WTC11 (cell line): Measurements from ENCODE around the gene COL5A3. TPM values are rescaled to one million over a fixed set of nuclear protein-coding genes. Genes with fewer than 3 reads are reported as not detected.

Experiments
- ATAC-seq: fragments of 200-7000 bp; cut with Tn5 transposase; 2 replicates; pipeline ENCODE4 v1.10.0; 2021; ENCODE audit warnings: mild to moderate bottlenecking, moderate library complexity
- CTCF ChIA-PET: fragments of 300-600 bp; sonication (Branson Sonifier 250); formaldehyde crosslinking; loops from one replicate; lab custom pipeline; 2021; ENCODE audit warnings: antibody characterized with exemption; lab: Charles Lee
- POLR2A ChIA-PET: fragments of 350-600 bp; sonication (Branson Sonifier 250); formaldehyde crosslinking; loops from one replicate; lab custom pipeline; 2021; ENCODE audit warnings: antibody characterized with exemption; lab: Charles Lee
- DNase-seq: peaks from one replicate; pipeline ENCODE4 v3.0.0; 2021; ENCODE audit warnings: low spot score
- H3K27ac Mint-ChIP-seq: 2 replicates; pipeline ENCODE4 v1.8.0; 2021; ENCODE audit warnings: mixed read lengths
- H3K27me3 Mint-ChIP-seq: 2 replicates; pipeline ENCODE4 v1.8.0; 2021; ENCODE audit warnings: low read depth, mild to moderate bottlenecking, moderate library complexity, mixed read lengths
- H3K36me3 Mint-ChIP-seq: 2 replicates; pipeline ENCODE4 v1.8.0; 2021; ENCODE audit warnings: mixed read lengths
- H3K4me1 Mint-ChIP-seq: 2 replicates; pipeline ENCODE4 v1.8.0; 2022; ENCODE audit warnings: mixed read lengths
- H3K4me3 Mint-ChIP-seq: 2 replicates; pipeline ENCODE4 v1.8.0; 2021; ENCODE audit warnings: mild to moderate bottlenecking, moderate library complexity, mixed read lengths
- H3K9me3 Mint-ChIP-seq: 2 replicates; pipeline ENCODE4 v1.8.0; 2021; ENCODE audit warnings: mixed read lengths
- ATF1 ChIP-seq: sonication (generic); formaldehyde crosslinking; IDR thresholded peaks from 2 replicates; pipeline ENCODE4 v1.8.1; 2023; ENCODE audit warnings: mild to moderate bottlenecking, moderate library complexity, missing genetic modification reagents
- CREM ChIP-seq: sonication (generic); formaldehyde crosslinking; IDR thresholded peaks from 2 replicates; pipeline ENCODE4 v1.8.1; 2022; ENCODE audit warnings: mild to moderate bottlenecking, missing genetic modification reagents, moderate library complexity
- EMX1 ChIP-seq: fragments of 250-450 bp; sonication (Bioruptor Pico); IDR thresholded peaks from 2 replicates; pipeline ENCODE4 v1.8.0; 2021; ENCODE audit warnings: mild to moderate bottlenecking
- FOXK1 ChIP-seq: sonication (generic); formaldehyde crosslinking; IDR thresholded peaks from 2 replicates; pipeline ENCODE4 v1.8.0; 2022; ENCODE audit warnings: mild to moderate bottlenecking, moderate library complexity, missing genetic modification reagents
- FOXP1 ChIP-seq: sonication (generic); formaldehyde crosslinking; IDR thresholded peaks from 2 replicates; pipeline ENCODE4 v1.8.0; 2022; ENCODE audit warnings: missing genetic modification reagents, mild to moderate bottlenecking, moderate library complexity, borderline replicate concordance
- GRHL2 ChIP-seq: fragments of 250-450 bp; sonication (Bioruptor Pico); IDR thresholded peaks from 2 replicates; pipeline ENCODE4 v1.8.0; 2022; ENCODE audit warnings: mild to moderate bottlenecking, moderate library complexity; ENCODE audit not compliant: insufficient replicate concordance, severe bottlenecking
- NFE2L1 ChIP-seq: sonication (generic); formaldehyde crosslinking; IDR thresholded peaks from 2 replicates; pipeline ENCODE4 v1.8.1; 2023; ENCODE audit warnings: missing genetic modification reagents
- NFYB ChIP-seq: sonication (generic); formaldehyde crosslinking; conservative IDR thresholded peaks from 2 replicates; pipeline ENCODE4 v1.8.0; 2022; ENCODE audit warnings: low read depth, missing genetic modification reagents
- NR1H2 ChIP-seq: sonication (generic); formaldehyde crosslinking; IDR thresholded peaks from 2 replicates; pipeline ENCODE4 v1.9.0; 2021; ENCODE audit warnings: mild to moderate bottlenecking, moderate library complexity, missing genetic modification reagents
- RORB ChIP-seq: fragments of 250-450 bp; sonication (Bioruptor Pico); IDR thresholded peaks from 2 replicates; pipeline ENCODE4 v1.9.0; 2021; ENCODE audit warnings: mild to moderate bottlenecking
- SMAD4 ChIP-seq: sonication (generic); formaldehyde crosslinking; IDR thresholded peaks from 2 replicates; pipeline ENCODE4 v1.8.0; 2022; ENCODE audit warnings: mild to moderate bottlenecking, missing genetic modification reagents
- SOX15 ChIP-seq: fragments of 250-450 bp; sonication (Bioruptor Pico); IDR thresholded peaks from 2 replicates; pipeline ENCODE4 v1.9.0; 2021; ENCODE audit warnings: mild to moderate bottlenecking
- TP53 ChIP-seq: sonication (generic); formaldehyde crosslinking; IDR thresholded peaks from 2 replicates; pipeline ENCODE4 v1.8.1; 2023; ENCODE audit warnings: mild to moderate bottlenecking, missing genetic modification reagents
- ZNF121 ChIP-seq: sonication (generic); formaldehyde crosslinking; IDR thresholded peaks from 2 replicates; pipeline ENCODE4 v1.8.0; 2023; ENCODE audit warnings: missing genetic modification reagents
- ZNF138 ChIP-seq: sonication (generic); formaldehyde crosslinking; conservative IDR thresholded peaks from 2 replicates; pipeline ENCODE4 v1.8.1; 2022; ENCODE audit warnings: mild to moderate bottlenecking, moderate library complexity, missing genetic modification reagents
- ZNF219 ChIP-seq: sonication (generic); formaldehyde crosslinking; IDR thresholded peaks from 2 replicates; pipeline ENCODE4 v1.8.0; 2023; ENCODE audit warnings: missing genetic modification reagents, mild to moderate bottlenecking, borderline replicate concordance
- ZNF232 ChIP-seq: sonication (generic); formaldehyde crosslinking; IDR thresholded peaks from 2 replicates; pipeline ENCODE4 v1.8.0; 2022; ENCODE audit warnings: mild to moderate bottlenecking, missing genetic modification reagents
- ZNF396 ChIP-seq: fragments of 250-450 bp; sonication (Bioruptor Pico); IDR thresholded peaks from 2 replicates; pipeline ENCODE4 v1.8.0; 2021; ENCODE audit warnings: mild to moderate bottlenecking, moderate library complexity, borderline replicate concordance
- total RNA-seq: library from RNA; stranded (reverse); gene quantifications from 3 replicates; pipeline ENCODE4 v1.2.3, GENCODE V29; 2021
- TF ChIP-seq, protein P1 (sequence below): fragments of 250-450 bp; sonication (Bioruptor Pico); IDR thresholded peaks from 2 replicates; pipeline ENCODE4 v1.9.0; 2021; ENCODE audit warnings: moderate library complexity, mild to moderate bottlenecking, inconsistent platforms, borderline replicate concordance
- TF ChIP-seq, protein P2 (sequence below): fragments of 250-450 bp; sonication (Bioruptor Pico); conservative IDR thresholded peaks from 2 replicates; pipeline ENCODE4 v1.9.0; 2021; ENCODE audit warnings: mild to moderate bottlenecking
- TF ChIP-seq, protein P3 (sequence below): fragments of 250-450 bp; sonication (Bioruptor Pico); IDR thresholded peaks from 2 replicates; pipeline ENCODE4 v2.1.2; 2022; ENCODE audit warnings: mild to moderate bottlenecking, moderate library complexity
- TF ChIP-seq, protein P4 (sequence below): sonication (generic); formaldehyde crosslinking; IDR thresholded peaks from 2 replicates; pipeline ENCODE4 v1.8.1; 2023; ENCODE audit warnings: mild to moderate bottlenecking, missing genetic modification reagents, borderline replicate concordance
- TF ChIP-seq, protein P5 (sequence below): sonication (generic); formaldehyde crosslinking; conservative IDR thresholded peaks from 2 replicates; pipeline ENCODE4 v1.8.1; 2022; ENCODE audit warnings: mild to moderate bottlenecking, missing genetic modification reagents

COL5A3 gene
- total RNA-seq, 1 experiment from 2014 or later = 0.81 TPM

DNA sequence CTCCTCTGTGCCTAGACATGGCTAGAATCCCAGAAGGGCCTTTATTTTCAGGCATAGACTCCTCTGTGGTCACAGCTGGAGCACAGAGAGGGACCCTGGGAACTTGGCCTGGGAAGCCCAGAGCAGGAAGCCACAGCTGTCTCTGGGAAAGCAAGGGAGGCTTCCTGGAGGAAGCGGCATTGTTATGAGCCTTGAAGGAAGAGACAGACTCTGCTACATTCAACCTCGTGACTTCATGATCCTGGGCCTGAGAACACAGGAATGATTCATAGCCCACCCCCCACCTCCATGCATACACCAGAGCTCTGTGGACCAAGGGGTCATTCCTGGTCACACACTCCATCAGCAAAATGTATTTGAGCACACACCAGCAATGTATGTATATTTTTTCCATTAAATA lies 11.6 kb upstream of the COL5A3 start (continued):
- TF ChIP-seq, protein P1, sequence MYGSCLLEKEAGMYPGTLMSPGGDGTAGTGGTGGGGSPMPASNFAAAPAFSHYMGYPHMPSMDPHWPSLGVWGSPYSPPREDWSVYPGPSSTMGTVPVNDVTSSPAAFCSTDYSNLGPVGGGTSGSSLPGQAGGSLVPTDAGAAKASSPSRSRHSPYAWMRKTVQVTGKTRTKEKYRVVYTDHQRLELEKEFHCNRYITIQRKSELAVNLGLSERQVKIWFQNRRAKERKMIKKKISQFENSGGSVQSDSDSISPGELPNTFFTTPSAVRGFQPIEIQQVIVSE (CRISPR knock-in tag) = no peak

DNA sequence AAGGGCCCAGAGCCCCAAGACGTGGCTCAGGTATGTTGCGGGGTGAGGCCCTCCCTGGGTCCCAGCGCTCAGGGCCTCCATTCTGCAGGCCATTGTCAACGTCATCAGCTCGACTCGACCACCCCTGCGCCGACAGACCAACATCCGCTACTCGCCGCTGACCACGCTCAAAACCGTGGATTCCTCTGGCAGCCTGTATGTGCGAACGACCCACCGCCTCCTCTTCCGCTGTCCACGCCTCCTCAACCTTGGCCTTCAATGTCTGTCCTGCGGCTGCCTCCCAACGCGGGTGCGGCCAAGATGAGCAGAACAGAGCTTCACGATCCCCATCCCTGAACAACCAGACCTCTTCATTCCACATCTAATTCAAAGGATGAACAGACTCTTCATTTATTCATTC lies 11.1 kb upstream of the COL5A3 start:
- H3K36me3 Mint-ChIP-seq = no peaks in the 10 kb centered on the region
- TF ChIP-seq RORB (CRISPR knock-in tag) = no peak
- no peak for TF ChIP-seq SMAD4 (CRISPR knock-in tag)
- TF ChIP-seq FOXK1 = no peak
- no peak for TF ChIP-seq FOXP1 (CRISPR knock-in tag)
- no peak for TF ChIP-seq ZNF121 (CRISPR knock-in tag)
- TF ChIP-seq, protein P2, sequence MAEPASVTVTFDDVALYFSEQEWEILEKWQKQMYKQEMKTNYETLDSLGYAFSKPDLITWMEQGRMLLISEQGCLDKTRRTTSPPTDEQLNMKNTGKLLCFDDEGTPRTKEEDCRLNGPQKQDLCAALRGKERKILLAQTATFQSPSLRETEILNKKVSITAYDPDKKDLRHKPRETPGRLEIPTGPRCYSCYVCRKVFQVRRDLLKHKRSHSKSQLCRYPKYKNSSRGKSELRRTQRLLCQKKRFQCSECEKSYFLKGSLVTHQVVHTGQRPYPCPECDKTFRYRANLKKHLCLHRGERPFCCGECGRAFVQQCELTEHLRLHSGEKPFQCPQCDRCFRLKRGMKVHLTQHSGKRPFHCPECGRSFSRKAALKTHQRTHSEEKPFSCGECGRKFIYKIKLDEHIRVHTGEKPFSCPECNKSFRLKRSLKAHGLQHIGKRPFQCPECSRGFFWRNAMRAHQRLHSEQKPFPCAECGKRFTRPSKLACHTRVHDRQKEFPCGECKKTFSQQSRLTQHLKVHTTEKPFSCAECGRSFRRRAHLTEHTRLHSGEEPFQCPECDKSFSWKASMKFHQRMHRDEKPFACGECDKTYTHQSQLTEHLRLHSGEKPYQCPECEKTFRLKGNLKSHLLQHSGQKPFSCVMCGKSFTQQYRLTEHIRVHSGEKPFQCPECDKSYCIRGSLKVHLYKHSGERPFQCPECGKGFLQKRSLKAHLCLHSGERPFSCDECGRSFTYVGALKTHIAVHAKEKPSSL (CRISPR knock-in tag) = no peak
- TF ChIP-seq TP53 (CRISPR knock-in tag) = no peak
- no peak for TF ChIP-seq NR1H2 (CRISPR knock-in tag)
- no peak for TF ChIP-seq ZNF138
- TF ChIP-seq ZNF232 (CRISPR knock-in tag) = no peak
- no peak for TF ChIP-seq CREM (CRISPR knock-in tag)
- no peak for TF ChIP-seq EMX1
- TF ChIP-seq SOX15 = no peak
- TF ChIP-seq, all 79 proteins: peak for 0
- ChIA-PET CTCF (interaction anchor here (0.9 to 5.8 kb wide), 2 partner anchors 21 to 90 kb away, joined by 3 to 52 read pairs; no protein-coding TSS in a partner anchor), POLR2A (no interaction called here)
- no peak overlapping the region for H3K4me3 Mint-ChIP-seq
- no peak overlapping the region for H3K27ac Mint-ChIP-seq
- ATAC-seq (no peak), DNase-seq (no peak)
- peaks cover 7% of the 10 kb centered on the region for H3K27me3 Mint-ChIP-seq
- H3K9me3 Mint-ChIP-seq = no peaks in the 10 kb centered on the region
- H3K4me1 Mint-ChIP-seq = no peaks in the 10 kb centered on the region

DNA sequence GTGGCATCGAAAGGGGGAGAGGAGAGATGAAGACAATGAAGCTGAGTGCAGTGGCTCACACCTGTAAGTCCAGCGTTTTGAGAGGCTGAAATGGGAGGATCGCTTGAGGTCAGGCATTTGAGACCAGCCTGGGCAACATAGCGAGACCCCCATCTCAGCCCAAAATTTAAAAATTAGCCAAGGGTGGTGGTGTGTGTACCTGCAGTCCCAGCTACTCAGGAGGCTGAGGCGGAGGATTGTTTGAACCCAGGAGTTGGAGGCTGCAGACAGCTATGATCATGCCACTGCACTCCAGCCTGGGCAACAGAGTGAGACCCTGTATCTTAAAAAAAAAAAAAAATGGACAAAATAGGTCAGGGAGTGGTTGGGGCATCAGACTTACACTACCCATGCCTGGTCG lies 10.5 kb upstream of the COL5A3 start:
- H3K4me3 Mint-ChIP-seq = no peak overlapping the region
- ATAC-seq (no peak), DNase-seq (no peak)
- H3K27me3 Mint-ChIP-seq = peaks cover 4% of the 10 kb centered on the region; the same call in 1 of the 2 replicates
- CTCF ChIA-PET = interaction anchor here (5.8 kb wide), 1 partner anchor 20 kb away, joined by 52 read pairs; no protein-coding TSS in a partner anchor
- H3K4me1 Mint-ChIP-seq = no peaks in the 10 kb centered on the region
- POLR2A ChIA-PET = no interaction called here
- TF ChIP-seq, protein P3, sequence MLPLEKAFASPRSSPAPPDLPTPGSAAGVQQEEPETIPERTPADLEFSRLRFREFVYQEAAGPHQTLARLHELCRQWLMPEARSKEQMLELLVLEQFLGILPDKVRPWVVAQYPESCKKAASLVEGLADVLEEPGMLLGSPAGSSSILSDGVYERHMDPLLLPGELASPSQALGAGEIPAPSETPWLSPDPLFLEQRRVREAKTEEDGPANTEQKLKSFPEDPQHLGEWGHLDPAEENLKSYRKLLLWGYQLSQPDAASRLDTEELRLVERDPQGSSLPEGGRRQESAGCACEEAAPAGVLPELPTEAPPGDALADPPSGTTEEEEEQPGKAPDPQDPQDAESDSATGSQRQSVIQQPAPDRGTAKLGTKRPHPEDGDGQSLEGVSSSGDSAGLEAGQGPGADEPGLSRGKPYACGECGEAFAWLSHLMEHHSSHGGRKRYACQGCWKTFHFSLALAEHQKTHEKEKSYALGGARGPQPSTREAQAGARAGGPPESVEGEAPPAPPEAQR (CRISPR knock-in tag) = no peak
- TF ChIP-seq, protein P4, sequence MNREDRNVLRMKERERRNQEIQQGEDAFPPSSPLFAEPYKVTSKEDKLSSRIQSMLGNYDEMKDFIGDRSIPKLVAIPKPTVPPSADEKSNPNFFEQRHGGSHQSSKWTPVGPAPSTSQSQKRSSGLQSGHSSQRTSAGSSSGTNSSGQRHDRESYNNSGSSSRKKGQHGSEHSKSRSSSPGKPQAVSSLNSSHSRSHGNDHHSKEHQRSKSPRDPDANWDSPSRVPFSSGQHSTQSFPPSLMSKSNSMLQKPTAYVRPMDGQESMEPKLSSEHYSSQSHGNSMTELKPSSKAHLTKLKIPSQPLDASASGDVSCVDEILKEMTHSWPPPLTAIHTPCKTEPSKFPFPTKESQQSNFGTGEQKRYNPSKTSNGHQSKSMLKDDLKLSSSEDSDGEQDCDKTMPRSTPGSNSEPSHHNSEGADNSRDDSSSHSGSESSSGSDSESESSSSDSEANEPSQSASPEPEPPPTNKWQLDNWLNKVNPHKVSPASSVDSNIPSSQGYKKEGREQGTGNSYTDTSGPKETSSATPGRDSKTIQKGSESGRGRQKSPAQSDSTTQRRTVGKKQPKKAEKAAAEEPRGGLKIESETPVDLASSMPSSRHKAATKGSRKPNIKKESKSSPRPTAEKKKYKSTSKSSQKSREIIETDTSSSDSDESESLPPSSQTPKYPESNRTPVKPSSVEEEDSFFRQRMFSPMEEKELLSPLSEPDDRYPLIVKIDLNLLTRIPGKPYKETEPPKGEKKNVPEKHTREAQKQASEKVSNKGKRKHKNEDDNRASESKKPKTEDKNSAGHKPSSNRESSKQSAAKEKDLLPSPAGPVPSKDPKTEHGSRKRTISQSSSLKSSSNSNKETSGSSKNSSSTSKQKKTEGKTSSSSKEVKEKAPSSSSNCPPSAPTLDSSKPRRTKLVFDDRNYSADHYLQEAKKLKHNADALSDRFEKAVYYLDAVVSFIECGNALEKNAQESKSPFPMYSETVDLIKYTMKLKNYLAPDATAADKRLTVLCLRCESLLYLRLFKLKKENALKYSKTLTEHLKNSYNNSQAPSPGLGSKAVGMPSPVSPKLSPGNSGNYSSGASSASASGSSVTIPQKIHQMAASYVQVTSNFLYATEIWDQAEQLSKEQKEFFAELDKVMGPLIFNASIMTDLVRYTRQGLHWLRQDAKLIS (CRISPR knock-in tag) = no peak
- TF ChIP-seq ZNF219 (CRISPR knock-in tag) = no peak
- TF ChIP-seq, protein P5, sequence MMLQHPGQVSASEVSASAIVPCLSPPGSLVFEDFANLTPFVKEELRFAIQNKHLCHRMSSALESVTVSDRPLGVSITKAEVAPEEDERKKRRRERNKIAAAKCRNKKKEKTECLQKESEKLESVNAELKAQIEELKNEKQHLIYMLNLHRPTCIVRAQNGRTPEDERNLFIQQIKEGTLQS (CRISPR knock-in tag) = no peak
- no peak for TF ChIP-seq ATF1 (CRISPR knock-in tag)
- TF ChIP-seq GRHL2 (CRISPR knock-in tag) = no peak
- TF ChIP-seq NFE2L1 (CRISPR knock-in tag) = no peak
- no peak for TF ChIP-seq EMX1
- no peak for TF ChIP-seq ZNF396 (CRISPR knock-in tag)
- no peak for TF ChIP-seq NFYB (CRISPR knock-in tag)
- H3K9me3 Mint-ChIP-seq = no peaks in the 10 kb centered on the region
- H3K36me3 Mint-ChIP-seq = no peaks in the 10 kb centered on the region
- no peak overlapping the region for H3K27ac Mint-ChIP-seq
